ENCODE measurements around the gene SLC36A3. TPM values are rescaled to one million over a fixed set of nuclear protein-coding genes. Genes with fewer than 3 reads are reported as not detected.

The SLC36A3 gene
- total RNA-seq, 2 donors from 2014 or later, result not detected

DNA sequence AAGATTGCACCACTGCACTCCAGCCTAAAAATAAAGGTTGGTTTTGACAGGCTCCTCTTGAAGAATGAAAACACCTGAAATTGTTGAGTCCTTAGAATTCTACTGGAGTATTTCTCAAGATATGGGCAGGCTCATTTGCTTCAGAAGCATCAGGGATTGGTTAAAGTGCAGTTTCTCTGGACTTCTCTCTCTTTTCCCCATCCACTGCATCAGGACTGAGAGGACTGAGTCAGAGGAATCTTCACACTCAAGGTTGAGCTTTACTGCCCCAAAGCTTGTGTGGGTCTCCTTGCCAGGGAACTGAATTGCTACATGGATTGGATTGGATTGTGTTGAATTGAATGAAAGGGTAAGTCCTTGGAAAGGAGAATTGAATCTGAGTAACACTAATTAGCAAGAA lies 72.2 kb downstream of the SLC36A3 start:
- Mint-ChIP-seq H3K27me3 (no peaks in the 10 kb centered on the region), H3K4me1 (peaks cover 8% of the 10 kb centered on the region), H3K27ac (no peak overlapping the region), H3K36me3 (ENCODE audit: low read depth) (no peaks in the 10 kb centered on the region), H3K4me3 (no peak overlapping the region), H3K9me3 (no peaks in the 10 kb centered on the region)
- ATAC-seq (replicated peaks), result no peak

DNA sequence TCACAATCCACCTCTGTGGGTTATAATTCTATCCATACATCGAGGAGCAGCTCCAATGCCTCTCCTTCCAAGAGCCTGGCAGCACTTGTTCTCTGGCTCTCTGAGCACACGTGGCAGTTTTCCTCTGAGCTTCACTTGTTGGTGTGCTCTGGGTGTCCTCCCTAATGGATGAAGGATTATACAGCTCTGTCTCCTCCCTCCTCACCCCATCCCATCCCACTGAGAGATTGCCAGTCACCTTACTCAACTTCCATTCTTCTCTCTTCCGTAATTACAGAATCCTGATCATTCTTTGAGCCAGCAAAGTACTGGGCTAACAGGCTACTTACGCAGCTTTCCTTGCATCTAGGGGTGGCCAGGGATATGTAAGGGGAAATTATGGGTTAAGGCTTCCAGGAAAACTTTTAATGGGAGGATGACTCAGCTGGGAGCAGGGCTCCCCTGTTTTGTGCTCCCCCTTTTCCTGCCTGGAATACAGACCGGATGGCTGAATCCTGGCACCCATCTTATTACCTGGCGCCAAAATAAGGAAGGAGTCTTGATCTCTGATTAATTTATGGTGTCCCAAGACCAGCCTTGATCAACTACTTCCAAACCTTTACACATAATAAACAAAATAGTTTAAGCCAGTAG lies 73.4 kb downstream of the SLC36A3 start:
- no peak overlapping the region for H3K27ac Mint-ChIP-seq
- no peak overlapping the region for H3K4me3 Mint-ChIP-seq
- peaks cover 12% of the 10 kb centered on the region for H3K4me1 Mint-ChIP-seq
- H3K9me3 Mint-ChIP-seq, result no peaks in the 10 kb centered on the region
- H3K27me3 Mint-ChIP-seq, result no peaks in the 10 kb centered on the region
- no peaks in the 10 kb centered on the region for H3K36me3 Mint-ChIP-seq (ENCODE audit: low read depth)
- ATAC-seq (replicated peaks), result no peak

DNA sequence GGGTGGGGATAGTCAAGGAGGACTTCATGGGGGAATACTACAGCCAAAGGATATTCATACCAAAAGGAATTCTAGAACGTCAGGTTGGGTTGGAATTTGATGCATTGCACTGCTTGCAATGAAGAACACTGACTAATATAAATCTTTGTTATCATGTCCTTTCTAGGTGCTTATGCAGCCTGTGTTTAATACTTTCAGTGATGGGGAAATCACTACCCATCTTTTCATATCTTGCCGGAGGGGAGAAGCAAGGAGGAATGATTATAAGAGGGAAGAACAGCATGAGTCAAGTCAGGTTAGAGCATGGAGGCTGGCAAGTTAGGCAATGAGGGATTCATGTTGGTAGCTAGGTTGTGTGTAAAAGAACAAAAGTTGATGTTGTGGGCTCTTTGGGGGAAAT lies 74.6 kb downstream of the SLC36A3 start:
- no peak for ATAC-seq (replicated peaks)
- Mint-ChIP-seq H3K36me3 (ENCODE audit: low read depth) (no peaks in the 10 kb centered on the region), H3K4me1 (peaks cover 6% of the 10 kb centered on the region), H3K9me3 (no peaks in the 10 kb centered on the region), H3K27me3 (no peaks in the 10 kb centered on the region), H3K4me3 (no peak overlapping the region), H3K27ac (no peak overlapping the region)

DNA sequence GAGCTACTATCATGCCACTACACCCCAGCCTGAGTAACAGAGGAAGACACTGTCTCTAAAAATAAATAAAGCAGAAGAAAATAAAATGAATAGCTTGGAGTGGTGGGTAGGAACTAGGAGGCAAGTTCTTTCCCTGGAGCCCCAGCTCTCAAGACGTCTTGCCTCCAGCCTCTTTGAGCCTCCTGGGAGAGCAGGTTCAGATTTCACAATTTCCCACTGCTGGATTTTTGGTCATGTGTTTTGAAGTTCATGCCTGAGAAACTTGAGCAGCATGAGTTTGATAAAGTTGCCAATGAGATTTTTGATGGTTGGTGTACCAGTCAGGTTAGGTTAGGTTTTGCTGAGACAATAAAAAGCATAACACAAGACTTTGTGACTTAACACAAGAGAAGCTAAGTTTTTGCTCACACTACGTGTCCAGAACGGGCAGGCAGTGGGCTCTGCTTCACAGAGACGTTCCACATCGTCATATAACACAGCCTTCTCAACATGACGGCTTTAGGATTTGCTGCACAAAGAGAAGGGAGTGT lies 75.6 kb downstream of the SLC36A3 start:
- no peak overlapping the region for H3K27ac Mint-ChIP-seq
- H3K9me3 Mint-ChIP-seq, result no peaks in the 10 kb centered on the region
- no peaks in the 10 kb centered on the region for H3K27me3 Mint-ChIP-seq
- no peak overlapping the region for H3K4me3 Mint-ChIP-seq
- ATAC-seq (replicated peaks), result no peak
- peaks cover 6% of the 10 kb centered on the region for H3K4me1 Mint-ChIP-seq
- H3K36me3 Mint-ChIP-seq (ENCODE audit: low read depth), result no peaks in the 10 kb centered on the region

Other genes with a start within 250 kb of the SLC36A3 start
- 100 to 1,000 TPM; 316 to 609 TPM for gene TNIP1, start 222.7 kb downstream of the SLC36A3 start, total RNA-seq
- gene ANXA6, start 146.0 kb downstream of the SLC36A3 start, total RNA-seq, result 100 to 1,000 TPM; 432 to 559 TPM
- 10 to 100 TPM; 27.4 to 40.1 TPM for gene CCDC69, start 79.7 kb downstream of the SLC36A3 start, total RNA-seq
- 10 to 100 TPM; 32.2 to 41.1 TPM for gene GM2A, start 50.6 kb downstream of the SLC36A3 start, total RNA-seq
- not detected for gene SLC36A2, start 43.8 kb upstream of the SLC36A3 start, total RNA-seq
- gene SLC36A1, start 143.8 kb upstream of the SLC36A3 start, total RNA-seq, result 1 to 10 TPM; 5.6 TPM

All from activated T-helper 17 cell treated with anti-CD3 and anti-CD28 coated beads, Interleukin-2, amount 50 U/mL, for 72 hours (primary cell).